ENCODE results near the gene ZNF470.

The ZNF470 gene

DNA sequence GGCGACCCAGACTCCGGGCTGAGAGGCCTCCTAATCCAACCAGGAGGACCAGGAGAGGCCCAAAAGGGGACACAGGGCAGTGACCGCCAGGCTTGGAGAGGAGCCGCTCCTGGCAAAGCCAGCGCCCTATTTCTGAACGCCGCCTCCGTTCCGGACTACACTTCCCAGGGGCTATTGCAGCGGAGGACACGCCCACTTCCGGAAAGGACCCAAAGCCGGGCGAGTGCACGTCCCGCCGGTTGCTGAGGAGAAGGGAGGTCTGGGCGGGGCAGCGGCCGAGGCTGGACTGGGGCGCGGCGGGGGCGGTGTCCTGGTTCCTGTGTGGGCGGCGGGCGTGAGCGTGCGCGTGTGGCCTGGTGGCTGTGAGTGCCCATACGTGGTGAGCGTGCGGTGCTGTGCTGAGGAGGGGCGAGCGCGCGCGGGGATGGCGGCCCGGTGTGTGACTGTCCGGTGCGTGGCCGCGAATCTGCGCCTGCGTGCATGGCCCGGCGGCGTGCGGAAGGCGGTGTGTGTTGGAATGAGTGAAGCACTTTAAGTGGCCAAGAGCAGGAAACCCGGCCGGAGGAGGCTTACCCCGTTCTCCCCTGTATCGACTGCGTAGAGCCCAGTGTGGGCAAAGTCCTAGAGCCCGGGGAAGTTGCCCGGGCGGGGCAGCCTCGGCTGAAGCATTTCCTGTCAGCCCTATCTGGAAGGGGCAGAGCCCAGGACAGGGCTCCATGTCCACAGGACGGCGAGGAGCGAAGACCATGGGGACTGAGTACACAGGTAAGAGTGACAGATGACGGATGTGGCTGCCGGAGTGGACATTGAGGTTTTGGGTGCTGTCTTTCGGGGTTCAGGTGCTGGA, at the start of gene ZNF470:
ZNF470 (plus strand) TSS at position 195 of the 847 bp plus-strand sequence. CDS start 2,844 bp downstream, outside the sequence.
- peak; percentile 97 for DNase-seq

DNA sequence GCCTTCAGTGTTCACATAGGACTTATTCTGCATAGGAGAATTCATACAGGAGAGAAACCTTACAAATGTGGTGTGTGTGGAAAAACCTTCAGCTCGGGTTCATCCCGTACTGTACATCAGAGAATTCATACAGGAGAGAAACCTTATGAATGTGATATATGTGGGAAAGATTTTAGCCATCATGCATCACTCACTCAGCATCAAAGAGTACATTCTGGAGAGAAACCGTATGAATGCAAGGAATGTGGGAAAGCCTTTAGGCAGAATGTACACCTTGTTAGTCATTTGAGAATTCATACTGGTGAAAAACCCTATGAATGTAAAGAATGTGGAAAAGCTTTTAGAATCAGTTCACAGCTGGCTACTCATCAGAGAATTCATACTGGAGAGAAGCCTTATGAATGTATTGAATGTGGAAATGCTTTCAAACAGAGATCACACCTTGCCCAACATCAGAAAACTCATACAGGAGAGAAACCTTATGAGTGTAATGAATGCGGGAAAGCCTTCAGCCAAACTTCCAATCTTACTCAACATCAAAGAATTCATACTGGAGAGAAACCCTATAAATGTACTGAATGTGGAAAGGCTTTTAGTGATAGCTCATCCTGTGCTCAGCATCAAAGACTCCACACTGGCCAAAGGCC, 41.9 kb upstream of the ZNF470 start:
- no peak for DNase-seq

- no peak for DNase-seq
Observed at GRCh38 chr19:56537442-56537841, 29.8 kb upstream of the ZNF470 start.

DNA sequence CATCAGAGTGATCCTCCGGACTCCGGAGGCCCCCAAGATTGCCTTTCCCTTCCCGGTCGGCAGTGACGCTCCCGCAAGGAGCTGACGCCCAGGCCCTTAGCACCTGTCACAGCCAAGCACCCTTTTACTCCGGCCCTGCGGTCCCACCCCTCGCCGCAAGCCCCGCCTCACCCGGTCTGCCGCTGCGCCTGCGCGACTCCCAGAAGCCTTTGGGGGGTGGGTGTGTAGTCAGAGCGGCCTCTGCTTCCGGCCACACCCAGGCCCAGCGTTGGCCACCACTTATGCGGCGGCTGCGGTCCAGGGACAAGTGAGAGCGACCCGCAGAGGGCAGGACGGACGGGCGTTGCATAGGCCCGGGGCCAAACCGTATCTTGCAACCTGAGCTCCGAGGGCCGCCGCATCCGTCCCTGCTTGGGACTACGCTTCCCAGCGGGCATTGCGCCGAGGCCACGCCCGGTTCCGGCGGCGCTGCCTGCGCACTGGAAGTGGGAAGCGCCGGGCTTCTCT, 29.0 kb upstream of the ZNF470 start:
- DNase-seq, result peak; percentile 86

DNA sequence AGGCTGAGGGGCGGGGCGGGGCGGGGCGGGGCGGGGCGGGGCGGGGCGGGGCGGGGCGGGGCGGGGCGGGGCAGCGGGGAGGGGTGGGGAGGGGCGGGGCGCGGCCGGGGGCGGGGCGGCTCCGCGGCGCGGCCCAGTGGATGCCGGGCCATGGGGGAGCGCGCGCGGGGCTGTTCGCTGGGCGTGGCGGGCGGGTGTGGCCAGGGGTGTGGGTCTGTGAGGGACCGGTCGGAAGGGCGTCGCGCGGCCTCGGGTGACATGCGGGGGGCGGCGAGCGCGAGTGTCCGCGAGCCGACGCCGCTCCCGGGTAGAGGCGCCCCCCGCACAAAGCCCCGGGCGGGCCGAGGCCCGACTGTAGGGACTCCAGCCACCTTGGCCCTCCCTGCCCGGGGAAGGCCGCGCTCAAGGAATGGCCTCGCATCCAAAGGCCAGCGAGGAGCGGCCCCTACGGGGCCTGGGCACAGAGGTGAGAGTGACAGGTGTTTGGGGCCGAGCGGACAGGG, 28.5 kb upstream of the ZNF470 start, which contains the start of gene ZFP28:
ZFP28 (plus strand) TSS at position 188 of the 503 bp plus-strand sequence; CDS start at position 259, 71 bp downstream.
- DNase-seq, result no peak

DNA sequence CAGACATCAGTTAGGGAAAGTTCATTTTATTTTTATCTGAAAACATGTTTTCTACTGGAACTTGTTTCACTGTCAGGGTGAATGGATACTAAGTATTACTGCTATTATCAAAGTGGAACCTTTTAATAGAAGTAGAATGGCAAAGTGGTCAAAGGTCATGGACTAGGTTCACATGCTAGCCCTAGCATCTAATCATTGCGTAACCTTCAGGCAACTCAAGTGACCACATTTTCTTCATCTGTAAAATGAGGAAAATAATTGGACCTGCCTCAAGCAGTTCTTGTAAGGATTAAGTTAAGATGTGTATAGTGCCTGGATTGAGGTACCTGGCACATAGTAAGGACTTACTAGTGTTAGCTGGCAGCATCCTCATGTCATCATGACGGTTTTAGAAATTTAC, 23.5 kb upstream of the ZNF470 start:
- DNase-seq, result no peak

DNA sequence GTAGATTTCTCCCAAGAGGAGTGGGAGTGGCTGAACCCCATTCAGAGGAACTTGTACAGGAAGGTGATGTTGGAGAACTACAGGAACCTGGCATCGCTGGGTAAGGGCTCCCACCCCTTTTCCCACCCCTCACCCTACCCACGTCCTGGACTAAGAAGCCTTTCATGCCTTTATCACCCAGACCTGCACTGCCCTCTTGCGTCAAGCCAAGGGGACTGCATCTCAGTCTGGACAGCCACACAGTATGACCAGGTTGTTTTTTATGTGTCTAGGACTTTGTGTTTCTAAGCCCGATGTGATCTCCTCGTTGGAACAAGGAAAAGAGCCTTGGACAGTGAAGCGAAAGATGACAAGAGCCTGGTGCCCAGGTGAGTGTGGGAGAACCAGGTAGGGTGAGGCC, 19.7 kb upstream of the ZNF470 start:
- no peak for DNase-seq

- DNase-seq, result no peak
Observed at GRCh38 chr19:56554272-56554869, 12.9 kb upstream of the ZNF470 start.

GRCh38 chr19:56562766-56563165, 4.5 kb upstream of the ZNF470 start:
- DNase-seq, result no peak

GRCh38 chr19:56566904-56567273, 379 bp upstream of the ZNF470 start:
- peak; percentile 62 for DNase-seq

DNA sequence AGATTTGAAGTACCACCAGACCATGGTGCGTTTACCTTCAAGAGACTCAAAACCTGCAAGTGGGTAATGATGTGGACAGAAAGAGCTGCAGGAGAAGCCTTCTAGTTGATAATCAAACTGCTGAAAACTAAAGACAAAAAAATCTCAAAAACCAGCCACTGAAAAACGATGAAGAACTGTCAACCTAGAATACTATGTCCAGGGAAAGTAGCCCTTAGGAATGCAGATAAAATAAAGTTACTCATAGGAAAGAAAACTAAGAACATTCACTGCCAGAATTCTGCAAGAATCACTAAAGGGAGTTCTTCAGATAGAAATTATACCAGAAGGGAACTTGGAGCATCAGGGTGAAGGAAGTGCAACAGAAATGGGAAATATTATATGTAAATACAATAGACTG, 5.3 kb downstream of the ZNF470 start:
- DNase-seq, result no peak

DNA sequence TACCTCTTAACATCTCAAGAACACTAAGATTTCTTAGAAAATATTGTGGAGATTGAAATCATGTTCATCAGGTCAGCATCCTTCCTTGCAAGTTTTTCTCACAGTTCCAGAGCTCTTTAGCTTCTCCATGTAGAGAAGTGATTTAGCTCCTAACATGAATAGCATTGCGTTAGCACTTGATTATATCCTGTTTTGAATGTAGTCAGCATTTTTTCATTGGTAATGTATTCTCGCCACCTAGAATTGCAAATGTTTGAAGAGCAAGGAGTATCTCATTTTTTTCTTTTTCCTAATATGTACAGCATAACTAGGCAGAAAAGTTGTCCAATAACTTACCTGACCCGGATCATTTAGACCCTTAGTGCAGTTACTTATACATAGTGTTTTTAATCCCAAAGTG, 6.6 kb downstream of the ZNF470 start:
- no peak for DNase-seq

- no peak for DNase-seq
Observed at GRCh38 chr19:56577719-56578602, 10.7 kb downstream of the ZNF470 start.

GRCh38 chr19:56594446-56594782, 27.1 kb downstream of the ZNF470 start:
- no peak for DNase-seq

DNA sequence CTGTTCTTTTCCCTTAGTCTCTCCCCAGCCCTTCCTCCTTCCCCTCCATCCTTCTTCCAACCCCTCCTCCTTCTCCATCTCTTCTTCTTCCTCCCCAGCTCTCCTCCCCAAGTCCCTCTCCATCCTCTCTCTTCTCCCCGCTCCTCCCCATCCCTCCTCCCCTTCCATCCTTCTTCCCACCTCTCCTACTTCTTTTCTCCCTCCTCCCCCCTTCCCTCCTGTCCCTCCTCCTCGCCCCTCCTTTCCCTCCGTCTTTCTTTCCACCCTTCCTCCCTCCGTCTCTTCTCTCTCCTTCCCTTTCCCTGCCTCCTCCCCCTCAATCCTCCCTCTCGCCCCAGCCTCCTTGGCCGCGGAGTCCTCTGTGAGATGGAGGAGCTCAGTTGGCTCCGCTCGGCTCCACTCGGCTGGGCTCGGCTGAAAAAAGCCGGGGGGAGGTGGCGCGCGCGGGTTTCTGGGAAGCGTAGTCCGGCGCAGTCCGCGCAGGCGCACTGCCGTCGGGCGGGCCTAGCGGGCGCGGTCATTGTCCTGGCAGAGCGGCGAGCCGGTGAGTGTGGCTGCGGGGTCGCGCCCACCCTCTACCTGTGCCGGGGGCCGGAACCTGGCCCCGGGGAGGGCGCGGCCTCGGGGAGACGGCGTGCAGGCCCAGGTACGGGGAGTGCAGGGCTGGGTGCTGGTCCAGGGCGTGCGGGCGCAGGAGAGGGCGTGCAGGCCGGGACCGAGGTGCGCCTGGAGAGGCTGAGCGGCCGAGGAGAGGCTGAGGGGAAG, 27.7 kb downstream of the ZNF470 start, which contains the start of gene ZNF71:
ZNF71 (plus strand) TSS at position 520 of the 765 bp plus-strand sequence. CDS start 6,257 bp downstream, outside the sequence.
- peak; percentile 91 for DNase-seq

DNA sequence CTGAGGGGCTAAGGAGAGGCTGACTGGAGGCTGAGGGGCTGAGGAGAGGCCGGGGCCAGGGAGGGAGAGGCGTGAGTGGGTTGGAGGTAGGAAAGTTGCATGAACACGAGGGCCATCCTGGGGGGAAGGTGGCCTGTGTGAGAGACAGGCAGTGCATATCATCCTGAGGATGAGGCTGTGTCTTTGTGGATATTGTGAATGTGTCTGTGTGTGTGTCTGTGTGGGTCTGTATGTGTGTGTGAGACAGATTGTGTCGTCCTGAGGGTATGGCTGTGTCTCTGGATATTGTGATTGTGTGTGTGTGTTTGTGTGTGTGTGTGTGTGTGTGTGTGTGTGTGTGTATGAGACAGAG, 28.3 kb downstream of the ZNF470 start:
- DNase-seq, result no peak

DNA sequence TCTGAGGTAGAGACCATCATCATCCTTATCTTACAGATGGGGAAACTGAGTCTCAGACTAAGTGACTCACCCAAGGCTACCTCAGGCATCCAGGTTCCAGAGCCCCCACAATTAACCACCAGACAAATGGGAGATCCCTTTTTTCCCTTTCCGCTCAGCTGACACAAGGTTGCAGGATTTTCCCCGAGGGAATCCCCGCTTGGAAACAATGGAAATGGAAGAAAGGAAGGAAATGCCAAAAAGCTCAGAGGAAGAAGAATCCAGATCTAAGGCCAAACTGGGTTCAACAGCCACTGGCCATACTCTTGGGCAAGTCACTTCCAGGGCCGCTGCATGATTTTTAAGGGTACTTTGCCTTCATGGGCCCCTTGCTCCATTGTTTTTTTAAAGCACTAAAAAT, 29.4 kb downstream of the ZNF470 start:
- no peak for DNase-seq

DNA sequence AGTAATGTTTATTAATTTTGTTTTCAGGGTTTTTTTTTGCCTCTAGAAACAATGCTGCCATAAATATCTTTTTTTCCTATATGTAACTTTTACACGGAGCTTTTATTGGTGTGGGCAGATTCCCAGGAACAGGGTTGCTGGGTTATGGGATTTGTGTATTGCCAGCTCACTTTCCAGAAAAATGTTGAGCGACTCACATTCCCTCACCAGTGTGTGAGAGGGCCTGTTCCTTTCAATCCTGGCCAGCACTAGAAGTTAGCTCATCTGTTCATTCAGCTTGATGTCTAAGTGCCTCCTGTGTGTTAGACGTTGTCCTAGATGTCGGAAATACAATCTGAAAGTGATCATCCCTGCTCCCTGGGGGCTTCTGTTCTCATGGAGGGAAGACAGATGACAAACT, 30.4 kb downstream of the ZNF470 start:
- DNase-seq, result no peak

GRCh38 chr19:56601375-56601774, 34.1 kb downstream of the ZNF470 start:
- DNase-seq, result no peak

- no peak for DNase-seq
Observed at GRCh38 chr19:56603829-56604228, 36.6 kb downstream of the ZNF470 start.

DNA sequence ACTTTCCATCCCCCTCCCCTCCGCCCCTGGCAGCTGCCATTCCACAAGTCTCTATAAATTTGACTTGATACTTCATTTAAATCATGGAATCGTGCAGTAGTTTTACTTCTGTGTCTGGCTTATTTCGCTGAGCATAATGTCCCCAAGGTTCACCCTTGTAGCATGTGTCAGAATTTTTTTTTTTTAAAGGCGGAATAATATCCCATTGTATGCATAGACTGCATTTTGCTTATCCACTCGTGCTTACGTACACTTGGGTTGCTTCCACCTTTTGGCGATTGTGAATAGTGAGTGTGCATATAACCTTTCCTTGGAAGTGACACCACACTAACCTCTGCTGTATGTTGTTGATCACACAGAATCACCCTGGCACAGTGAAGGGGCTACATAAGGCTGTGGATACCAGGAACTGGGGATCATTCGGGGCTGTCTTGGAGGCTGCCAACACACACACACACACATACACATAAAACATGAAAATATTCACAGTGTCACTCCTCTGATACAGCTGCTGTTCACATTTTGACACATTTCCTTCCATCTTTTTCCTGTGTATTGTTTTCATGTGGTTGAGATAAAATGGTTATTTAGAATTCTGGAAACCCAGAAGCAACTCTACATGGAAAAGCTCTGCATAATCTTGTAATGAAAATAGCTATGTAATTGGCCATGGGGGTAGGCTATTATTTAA, 41.2 kb downstream of the ZNF470 start:
- DNase-seq, result no peak
